DND-41 (cell line): ENCODE results near the gene INAFM2.

ENCODE experiments used
- ATAC-seq: fragments of 200-7000 bp; cut with Tn5 transposase; 3 replicates; pipeline ENCODE4 v1.9.1; 2021; ENCODE audit warnings: low read depth; ENCODE audit not compliant: insufficient read depth
- DNase-seq: peaks from one replicate; pipeline ENCODE4 v3.0.0-alpha.2; 2020
- H2AFZ ChIP-seq: 2 replicates; pipeline ENCODE4 v1.6.0; 2012; ENCODE audit warnings: low read depth, low read length
- H3K27ac ChIP-seq: 2 replicates; pipeline ENCODE4 v1.5.1; 2012; ENCODE audit warnings: low read length, inconsistent platforms
- H3K27me3 ChIP-seq: fragments of 200-600 bp; sonication (generic); 2 replicates; pipeline ENCODE4 v1.6.0; 2012; ENCODE audit warnings: low read length, mild to moderate bottlenecking, inconsistent platforms; ENCODE audit not compliant: insufficient read depth, poor library complexity
- H3K36me3 ChIP-seq: 2 replicates; pipeline ENCODE4 v1.5.1; 2012; ENCODE audit warnings: low read length, inconsistent platforms; ENCODE audit not compliant: insufficient read depth
- H3K4me1 ChIP-seq: 2 replicates; pipeline ENCODE4 v1.5.1; 2012; ENCODE audit warnings: mild to moderate bottlenecking, low read length; ENCODE audit not compliant: insufficient read depth
- H3K4me2 ChIP-seq: 2 replicates; pipeline ENCODE4 v1.6.0; 2012; ENCODE audit warnings: mild to moderate bottlenecking, moderate library complexity, low read length, inconsistent platforms; ENCODE audit not compliant: insufficient read depth
- H3K4me3 ChIP-seq, 2 experiments: fragments of 200-600 bp in 1 of 2; shearing (Covaris generic) in 1 of 2; 2 replicates each; pipeline ENCODE4 v1.5.1; 2012 to 2016; ENCODE audit warnings: inconsistent platforms in 2 of 2, low read length in 2 of 2, mild to moderate bottlenecking in 2 of 2, low read depth in 1 of 2, moderate library complexity in 1 of 2
- H3K79me2 ChIP-seq: 2 replicates; pipeline ENCODE4 v1.6.0; 2012; ENCODE audit warnings: low read length, inconsistent platforms; ENCODE audit not compliant: insufficient read depth
- H3K9ac ChIP-seq: 2 replicates; pipeline ENCODE4 v1.6.0; 2012; ENCODE audit warnings: low read depth, mild to moderate bottlenecking, inconsistent platforms, low read length, moderate library complexity
- H3K9me3 ChIP-seq: 2 replicates; pipeline ENCODE4 v1.5.1; 2012; ENCODE audit warnings: low read length, moderate library complexity, mild to moderate bottlenecking, inconsistent platforms; ENCODE audit not compliant: insufficient read depth, severe bottlenecking
- H4K20me1 ChIP-seq: 2 replicates; pipeline ENCODE4 v1.6.0; 2012; ENCODE audit warnings: low read length; ENCODE audit not compliant: insufficient read depth
- EZH2 ChIP-seq: IDR thresholded peaks from 3 replicates; pipeline ENCODE4 v1.6.1; 2012; ENCODE audit warnings: borderline replicate concordance, low read depth, mild to moderate bottlenecking, moderate library complexity, low read length, inconsistent platforms; ENCODE audit not compliant: severe bottlenecking
- TF ChIP-seq, protein P1 (sequence below): IDR thresholded peaks from 2 replicates; pipeline ENCODE4 v1.5.1; 2012; ENCODE audit warnings: borderline replicate concordance, low read length, moderate library complexity, mild to moderate bottlenecking; ENCODE audit not compliant: poor library complexity, severe bottlenecking; ENCODE audit errors: extremely low read depth

INAFM2 gene

GRCh38 chr15:40325700-40326099, 2.2 kb downstream of the INAFM2 start:
- Histone ChIP-seq H3K9ac (no peak overlapping the region), H3K27me3 (no peaks in the 10 kb centered on the region), H3K4me1 (peaks cover 31% of the 10 kb centered on the region), H3K36me3 (peaks cover 5% of the 10 kb centered on the region; the same call in 1 of the 2 replicates), H3K4me2 (no peak overlapping the region; the same call in 1 of the 2 replicates), H3K27ac (no peak overlapping the region), H3K9me3 (no peaks in the 10 kb centered on the region), H3K4me3 (no peak overlapping the region), H3K79me2 (no peaks in the 10 kb centered on the region), H4K20me1 (no peaks in the 10 kb centered on the region), H2AFZ (no peak overlapping the region)
- TF ChIP-seq, protein P1, sequence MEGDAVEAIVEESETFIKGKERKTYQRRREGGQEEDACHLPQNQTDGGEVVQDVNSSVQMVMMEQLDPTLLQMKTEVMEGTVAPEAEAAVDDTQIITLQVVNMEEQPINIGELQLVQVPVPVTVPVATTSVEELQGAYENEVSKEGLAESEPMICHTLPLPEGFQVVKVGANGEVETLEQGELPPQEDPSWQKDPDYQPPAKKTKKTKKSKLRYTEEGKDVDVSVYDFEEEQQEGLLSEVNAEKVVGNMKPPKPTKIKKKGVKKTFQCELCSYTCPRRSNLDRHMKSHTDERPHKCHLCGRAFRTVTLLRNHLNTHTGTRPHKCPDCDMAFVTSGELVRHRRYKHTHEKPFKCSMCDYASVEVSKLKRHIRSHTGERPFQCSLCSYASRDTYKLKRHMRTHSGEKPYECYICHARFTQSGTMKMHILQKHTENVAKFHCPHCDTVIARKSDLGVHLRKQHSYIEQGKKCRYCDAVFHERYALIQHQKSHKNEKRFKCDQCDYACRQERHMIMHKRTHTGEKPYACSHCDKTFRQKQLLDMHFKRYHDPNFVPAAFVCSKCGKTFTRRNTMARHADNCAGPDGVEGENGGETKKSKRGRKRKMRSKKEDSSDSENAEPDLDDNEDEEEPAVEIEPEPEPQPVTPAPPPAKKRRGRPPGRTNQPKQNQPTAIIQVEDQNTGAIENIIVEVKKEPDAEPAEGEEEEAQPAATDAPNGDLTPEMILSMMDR: no peak
- no peak for TF ChIP-seq EZH2
- ATAC-seq: no peak
- DNase-seq: no peak

GRCh38 chr15:40327457-40327856, 4.0 kb downstream of the INAFM2 start:
- H4K20me1 ChIP-seq: no peaks in the 10 kb centered on the region
- no peaks in the 10 kb centered on the region for H3K9me3 ChIP-seq
- peaks cover 26% of the 10 kb centered on the region for H3K4me1 ChIP-seq
- TF ChIP-seq EZH2: no peak
- TF ChIP-seq, protein P1: no peak
- no peak overlapping the region for H2AFZ ChIP-seq
- H3K4me3 ChIP-seq: no peak overlapping the region
- no peak for ATAC-seq
- no peaks in the 10 kb centered on the region for H3K27me3 ChIP-seq
- H3K4me2 ChIP-seq: no peak overlapping the region
- H3K79me2 ChIP-seq: no peaks in the 10 kb centered on the region
- H3K9ac ChIP-seq: no peak overlapping the region
- H3K36me3 ChIP-seq: peaks cover 5% of the 10 kb centered on the region; the same call in 1 of the 2 replicates
- no peak for DNase-seq
- no peak overlapping the region for H3K27ac ChIP-seq

- TF ChIP-seq, protein P1: no peak
- TF ChIP-seq EZH2: no peak
- H3K9ac ChIP-seq: no peak overlapping the region
- H4K20me1 ChIP-seq: no peaks in the 10 kb centered on the region
- no peak overlapping the region for H3K4me3 ChIP-seq
- DNase-seq (no peak), ATAC-seq (no peak)
- H3K27ac ChIP-seq: no peak overlapping the region
- H3K4me2 ChIP-seq: no peak overlapping the region
- H3K79me2 ChIP-seq: no peaks in the 10 kb centered on the region
- H3K9me3 ChIP-seq: no peaks in the 10 kb centered on the region
- no peak overlapping the region for H2AFZ ChIP-seq
- no peaks in the 10 kb centered on the region for H3K27me3 ChIP-seq
- H3K36me3 ChIP-seq: peaks cover 5% of the 10 kb centered on the region; the same call in 1 of the 2 replicates
- H3K4me1 ChIP-seq: peaks cover 19% of the 10 kb centered on the region
Measured at GRCh38 chr15:40328176-40328575, 4.7 kb downstream of the INAFM2 start.

DNA sequence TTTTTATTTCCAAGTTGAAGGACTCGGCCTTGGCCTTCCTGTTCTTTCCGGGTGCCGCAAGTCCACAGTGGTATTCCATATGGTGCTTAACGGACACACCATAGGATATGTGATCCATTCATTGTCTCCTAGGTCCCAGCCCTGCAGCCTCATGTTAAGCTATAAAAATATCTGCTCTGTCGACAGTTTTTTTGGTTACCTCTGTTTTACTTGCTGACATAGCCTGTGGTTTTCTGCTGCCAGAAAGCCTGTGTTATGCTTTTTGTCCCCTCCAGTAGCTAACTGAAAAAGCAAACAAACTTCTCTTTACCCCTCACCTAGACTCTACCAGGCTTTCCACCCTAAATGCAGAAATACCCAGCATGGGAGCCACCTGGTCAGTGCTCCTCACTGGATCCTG, 5.3 kb downstream of the INAFM2 start:
- Histone ChIP-seq H3K79me2 (no peaks in the 10 kb centered on the region), H3K4me2 (no peak overlapping the region), H4K20me1 (no peaks in the 10 kb centered on the region), H3K9ac (no peak overlapping the region), H3K9me3 (no peaks in the 10 kb centered on the region), H3K4me1 (peaks cover 24% of the 10 kb centered on the region), H3K4me3 (no peak overlapping the region), H2AFZ (no peak overlapping the region), H3K27ac (no peak overlapping the region), H3K36me3 (peaks cover 5% of the 10 kb centered on the region; the same call in 1 of the 2 replicates), H3K27me3 (no peaks in the 10 kb centered on the region)
- ATAC-seq: no peak
- no peak for DNase-seq
- TF ChIP-seq, protein P1: no peak
- no peak for TF ChIP-seq EZH2
